ENCODE data around the gene LAMA3.

LAMA3 gene

DNA sequence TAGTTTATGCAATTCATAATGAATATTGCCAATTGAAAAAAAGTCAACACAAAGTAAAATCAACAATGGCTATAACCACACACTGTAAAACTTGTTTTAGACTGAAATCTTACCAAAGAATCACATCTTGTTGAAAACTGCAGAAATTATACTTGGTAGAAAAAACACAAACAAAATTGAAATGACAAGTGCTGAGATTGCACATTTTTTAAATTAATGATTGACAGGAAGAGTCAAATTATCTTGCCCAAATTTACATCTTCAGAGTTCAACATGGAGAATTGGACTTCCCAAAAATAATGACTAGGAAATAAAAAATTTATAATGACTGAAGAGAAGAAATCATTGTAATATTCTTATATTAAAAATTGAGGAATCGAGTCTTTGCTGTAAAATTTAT, 240.7 kb downstream of the LAMA3 start:
- FAIRE-seq = no peak

DNA sequence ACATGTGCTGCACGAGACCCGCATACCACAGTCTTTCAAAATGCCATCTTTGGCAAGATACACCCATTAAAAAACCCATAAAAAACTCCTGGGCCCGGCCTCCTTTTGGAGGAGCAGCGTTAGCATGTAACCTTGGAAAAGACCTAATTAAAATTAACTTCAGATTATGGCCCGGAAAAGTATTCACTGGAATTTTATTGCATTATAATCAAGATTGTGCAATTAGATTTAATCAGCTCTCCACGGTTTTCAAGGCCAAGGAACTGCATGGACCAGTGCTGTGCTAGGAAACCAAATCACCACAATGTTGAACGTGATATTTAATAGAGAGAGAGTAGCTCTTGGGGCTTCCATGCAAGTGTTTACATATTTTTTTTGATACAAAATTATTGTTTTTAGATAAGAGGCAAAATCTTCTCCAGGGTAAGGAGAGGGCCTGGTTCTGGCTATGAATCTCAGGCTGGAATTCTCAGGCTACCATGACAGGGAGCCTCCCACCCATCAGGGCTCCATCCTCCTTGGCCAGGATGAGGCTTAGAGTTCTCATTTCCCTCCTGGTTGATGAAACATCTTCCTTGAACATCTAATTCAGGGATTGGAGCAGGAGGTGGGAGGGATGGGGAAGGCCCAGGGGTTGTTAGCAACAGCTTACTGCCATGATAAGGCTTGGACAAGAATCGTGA, 243.3 kb downstream of the LAMA3 start:
- no peak for DNase-seq (ENCODE audit: insufficient read length, low spot score)
- FAIRE-seq = no peak

More for the DNA sequence above, 240.7 kb downstream of the LAMA3 start:
- DNase-seq (ENCODE audit: insufficient read length, low spot score) = no peak

DNA sequence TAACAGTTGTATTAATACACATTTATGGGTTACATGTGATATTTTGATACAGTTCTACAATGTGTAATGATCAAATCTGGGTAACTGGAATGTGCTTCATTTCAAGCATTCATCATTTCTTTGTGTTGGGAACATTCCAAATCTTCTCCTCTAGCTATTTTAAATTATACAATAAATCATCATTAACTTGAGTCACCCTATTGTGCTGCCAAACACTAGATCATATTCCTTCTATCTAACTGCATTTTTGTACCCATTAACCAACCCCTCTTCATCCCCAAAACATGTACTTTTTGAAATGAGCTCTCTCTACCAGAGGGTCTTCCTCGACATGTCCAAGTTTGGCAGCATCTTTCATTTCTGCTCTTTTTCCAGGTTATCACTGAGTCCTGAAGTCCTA, 244.2 kb downstream of the LAMA3 start:
- FAIRE-seq = no peak
- DNase-seq (ENCODE audit: insufficient read length, low spot score) = no peak

DNA sequence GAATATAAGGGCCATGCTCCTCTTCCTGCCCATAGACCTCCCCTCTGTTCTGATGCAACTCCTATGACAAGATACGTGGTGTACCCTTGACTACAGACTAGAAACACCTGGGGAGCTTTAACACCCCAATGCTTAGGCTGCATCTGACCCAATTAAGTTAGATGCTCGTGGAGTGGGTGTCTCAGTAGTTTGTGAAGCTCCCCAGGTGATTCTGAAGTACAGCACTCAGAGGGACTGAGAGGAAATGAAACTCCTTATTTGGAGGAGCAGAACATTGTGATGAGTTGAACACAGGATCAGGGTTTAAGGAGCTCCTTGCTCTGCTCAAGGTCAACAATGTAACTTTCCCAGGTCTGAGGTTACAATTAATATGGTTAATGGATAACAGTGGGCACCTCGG, 245.0 kb downstream of the LAMA3 start:
- DNase-seq (ENCODE audit: insufficient read length, low spot score) (no peak), FAIRE-seq (peak; percentile 45)

DNA sequence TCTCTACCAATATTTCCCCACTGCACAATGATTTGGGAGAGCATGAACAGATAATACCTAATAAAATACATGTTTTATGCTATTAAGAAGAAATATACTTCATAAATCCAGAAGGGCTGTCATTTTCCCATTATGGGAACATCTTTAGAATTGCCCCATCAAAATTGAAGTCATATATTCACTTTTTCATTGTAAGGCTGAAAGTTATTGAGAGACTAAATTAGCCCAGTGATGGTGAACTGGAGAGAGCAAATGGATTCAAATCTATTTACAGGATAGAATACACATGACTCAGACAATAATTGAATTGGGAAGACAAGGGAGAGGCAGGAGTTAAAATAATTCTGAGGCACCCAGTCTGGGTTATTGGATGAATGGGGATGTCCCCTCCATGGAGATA, 245.6 kb downstream of the LAMA3 start:
- no peak for FAIRE-seq

DNA sequence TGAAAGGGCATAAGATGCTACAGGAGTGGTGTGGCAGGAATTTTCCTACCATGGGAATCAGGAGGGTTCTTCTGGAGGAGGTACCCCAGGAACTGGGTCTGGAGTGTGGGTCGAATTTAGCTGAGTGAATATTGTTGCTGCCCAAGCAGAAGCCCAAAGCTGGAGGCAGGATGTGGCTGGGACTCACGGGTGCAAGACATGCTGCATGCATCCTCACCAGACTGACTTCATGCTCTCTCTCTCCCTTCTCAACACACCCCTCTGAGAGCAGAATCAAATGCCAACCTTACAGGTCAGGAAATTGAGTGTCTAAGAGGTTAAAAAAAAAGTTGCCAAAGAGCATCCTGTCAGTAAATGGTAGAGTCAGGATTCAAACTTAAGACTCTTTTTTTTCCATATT, 246.6 kb downstream of the LAMA3 start:
- DNase-seq (ENCODE audit: insufficient read length, low spot score) (no peak), FAIRE-seq (no peak)

More for the DNA sequence above, 245.6 kb downstream of the LAMA3 start:
- DNase-seq (ENCODE audit: insufficient read length, low spot score) = no peak

DNA sequence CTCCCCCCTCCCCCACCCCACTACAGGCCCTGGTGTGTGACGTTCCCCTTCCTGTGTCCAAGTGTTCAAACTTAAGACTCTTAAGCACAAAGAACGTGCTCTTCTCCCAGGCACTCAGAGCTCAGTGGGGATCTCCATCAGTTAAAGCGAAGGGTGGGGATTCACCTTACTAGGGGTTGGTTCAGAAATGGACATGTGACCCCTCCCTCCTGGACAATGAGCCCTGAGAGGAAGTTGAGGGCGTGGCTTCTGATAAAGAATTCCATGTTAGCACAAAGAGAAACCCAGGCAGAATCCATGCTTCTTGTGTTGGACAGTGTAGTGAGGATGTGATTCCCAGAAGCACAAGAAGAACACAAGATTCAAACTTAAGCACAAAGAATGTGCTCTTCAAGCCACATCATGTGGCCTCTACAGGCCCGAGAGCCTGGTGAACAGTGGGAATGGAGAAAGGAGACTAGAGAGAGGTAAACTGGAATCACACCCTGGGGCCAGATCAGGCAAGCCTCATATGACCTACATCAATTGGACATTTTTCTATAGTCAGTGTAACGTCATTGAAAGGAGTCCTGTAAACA, 247.2 kb downstream of the LAMA3 start:
- no peak for DNase-seq (ENCODE audit: insufficient read length, low spot score)
- FAIRE-seq = no peak

DNA sequence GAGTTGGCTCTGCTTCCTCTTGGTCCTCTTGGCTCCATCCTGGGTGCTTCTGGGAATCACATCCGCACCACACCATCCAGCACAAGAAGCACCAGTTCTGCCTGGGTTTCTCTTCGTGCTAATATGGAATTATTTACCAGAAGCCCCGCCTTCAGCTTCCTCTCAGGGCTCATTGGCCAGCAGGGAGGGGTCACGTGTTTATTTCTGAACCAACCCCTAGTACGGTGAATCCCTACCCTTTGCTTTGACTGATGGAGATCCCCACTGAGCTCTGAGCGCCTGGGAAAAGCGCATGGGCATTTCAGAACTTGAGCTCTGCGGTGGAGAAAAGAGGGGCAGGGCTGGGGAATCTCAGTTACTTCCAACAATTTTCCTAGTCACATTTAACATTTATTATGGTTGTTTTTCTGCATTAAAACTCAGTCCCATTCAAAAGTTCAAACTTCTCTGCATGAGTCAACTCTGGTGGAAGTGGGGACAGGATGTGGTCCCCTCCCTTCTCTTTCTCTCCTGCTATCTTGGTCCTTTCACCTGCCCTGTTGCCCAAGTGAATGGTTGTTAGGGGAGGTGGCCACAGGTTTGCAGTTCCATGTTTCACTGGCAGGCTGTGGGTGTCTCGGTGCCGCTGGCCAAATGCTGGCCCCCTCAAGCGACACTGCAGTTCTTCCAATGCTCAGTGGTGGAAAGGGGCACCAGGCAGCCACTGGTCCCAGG, 248.9 kb downstream of the LAMA3 start:
- FAIRE-seq (no peak), DNase-seq (ENCODE audit: insufficient read length, low spot score) (no peak)

DNA sequence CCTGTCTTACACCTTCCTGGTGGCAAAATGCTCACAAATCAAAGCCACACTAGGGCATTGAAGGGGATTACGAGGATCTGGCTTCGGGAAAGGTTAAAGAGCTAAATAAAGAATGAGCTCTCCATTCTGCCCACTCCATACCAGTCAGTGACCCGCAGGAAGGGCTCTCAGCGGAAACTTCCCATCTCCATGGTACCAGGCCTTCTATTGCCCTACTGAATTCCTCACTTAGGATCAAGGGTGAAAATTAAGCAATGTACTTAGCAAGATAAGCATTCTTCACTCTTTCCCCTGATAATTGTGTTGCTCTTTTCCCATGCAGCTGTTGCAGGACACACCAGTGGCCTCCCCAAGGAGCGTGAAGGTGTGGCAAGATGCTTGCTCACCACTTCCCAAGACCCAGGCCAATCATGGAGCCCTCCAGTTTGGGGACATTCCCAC, 249.7 kb downstream of the LAMA3 start:
- no peak for FAIRE-seq

DNA sequence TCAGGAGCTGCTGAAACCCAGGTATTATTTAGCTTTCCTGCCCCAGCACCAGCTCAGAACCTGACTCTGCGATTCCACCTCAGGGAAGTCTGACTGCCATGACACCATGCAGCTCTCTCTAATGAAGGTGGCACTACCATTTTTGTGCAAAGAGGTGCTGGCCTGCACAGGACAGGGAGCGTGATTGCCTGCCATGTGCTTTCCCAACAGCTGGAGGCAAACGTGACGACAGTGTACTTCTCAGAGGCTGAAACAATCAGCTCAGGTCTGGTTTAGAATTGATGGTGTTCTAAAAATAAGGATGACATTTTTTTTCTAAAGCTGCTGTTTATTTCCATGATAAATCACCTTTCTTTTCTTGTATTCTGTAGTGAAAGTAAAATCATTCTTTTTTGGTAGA, 250.1 kb downstream of the LAMA3 start:
- no peak for FAIRE-seq
- no peak for DNase-seq (ENCODE audit: insufficient read length, low spot score)

More for the DNA sequence above, 249.7 kb downstream of the LAMA3 start:
- DNase-seq (ENCODE audit: insufficient read length, low spot score) = no peak

DNA sequence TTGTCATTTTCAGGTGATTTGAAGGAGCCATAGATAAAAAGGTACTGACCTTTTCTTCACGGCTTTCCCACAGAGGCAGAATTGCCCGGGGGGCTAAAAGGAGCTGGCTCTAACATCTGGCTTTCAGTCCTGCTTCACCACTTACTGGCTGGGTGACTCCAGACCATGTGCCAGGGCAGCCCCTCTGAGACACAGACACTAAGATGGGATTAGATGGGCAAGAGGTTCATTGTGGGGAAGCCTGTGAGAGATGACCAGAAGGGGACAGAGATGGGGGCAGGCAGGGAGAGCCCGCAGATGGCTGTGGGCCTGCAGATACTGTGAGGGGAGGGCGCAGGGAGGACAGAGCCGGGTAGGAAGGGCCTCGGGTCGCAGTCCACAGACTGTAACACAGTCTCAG, 250.6 kb downstream of the LAMA3 start:
- no peak for FAIRE-seq

DNA sequence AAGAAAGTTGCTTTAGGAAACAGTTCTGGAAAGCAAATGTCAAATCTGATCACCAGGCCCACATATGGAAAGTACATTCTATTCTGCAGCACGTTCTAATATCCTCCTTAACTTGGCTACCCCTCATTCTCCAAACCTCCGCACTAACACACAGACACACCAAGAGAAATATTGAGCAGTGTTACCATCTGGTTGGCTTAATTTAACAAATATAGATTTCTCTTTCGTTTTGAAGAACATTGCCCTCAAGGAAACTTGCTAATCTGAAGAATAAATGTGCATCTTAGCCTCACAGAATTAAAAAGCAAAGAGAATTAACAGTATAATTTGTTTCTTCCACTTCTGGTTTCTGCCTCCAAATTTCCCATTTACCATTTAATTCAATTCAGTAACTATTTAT, 252.5 kb downstream of the LAMA3 start:
- no peak for DNase-seq (ENCODE audit: insufficient read length, low spot score)
- FAIRE-seq = no peak

More for the DNA sequence above, 250.6 kb downstream of the LAMA3 start:
- no peak for DNase-seq (ENCODE audit: insufficient read length, low spot score)

DNA sequence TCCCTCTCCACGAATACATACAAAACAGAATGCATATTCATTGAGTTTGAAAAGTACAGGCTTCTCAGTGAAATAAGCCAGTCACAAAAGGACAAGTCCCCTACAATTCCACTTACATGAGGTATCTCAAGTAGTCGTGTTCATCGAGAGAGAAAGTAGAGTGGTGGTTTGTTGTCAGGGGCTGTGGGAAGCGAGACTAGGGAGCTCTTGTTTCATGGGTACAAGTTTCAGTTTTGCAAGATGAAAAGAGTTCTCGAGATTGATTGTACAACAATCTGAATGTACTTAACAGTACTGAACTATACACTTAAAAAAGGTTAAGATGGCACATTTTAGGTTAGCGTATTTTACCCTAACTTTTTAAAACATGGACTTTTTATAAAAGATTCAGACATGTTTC, 253.9 kb downstream of the LAMA3 start:
- DNase-seq (ENCODE audit: insufficient read length, low spot score) (peak; percentile 44), FAIRE-seq (peak; percentile 93)

DNA sequence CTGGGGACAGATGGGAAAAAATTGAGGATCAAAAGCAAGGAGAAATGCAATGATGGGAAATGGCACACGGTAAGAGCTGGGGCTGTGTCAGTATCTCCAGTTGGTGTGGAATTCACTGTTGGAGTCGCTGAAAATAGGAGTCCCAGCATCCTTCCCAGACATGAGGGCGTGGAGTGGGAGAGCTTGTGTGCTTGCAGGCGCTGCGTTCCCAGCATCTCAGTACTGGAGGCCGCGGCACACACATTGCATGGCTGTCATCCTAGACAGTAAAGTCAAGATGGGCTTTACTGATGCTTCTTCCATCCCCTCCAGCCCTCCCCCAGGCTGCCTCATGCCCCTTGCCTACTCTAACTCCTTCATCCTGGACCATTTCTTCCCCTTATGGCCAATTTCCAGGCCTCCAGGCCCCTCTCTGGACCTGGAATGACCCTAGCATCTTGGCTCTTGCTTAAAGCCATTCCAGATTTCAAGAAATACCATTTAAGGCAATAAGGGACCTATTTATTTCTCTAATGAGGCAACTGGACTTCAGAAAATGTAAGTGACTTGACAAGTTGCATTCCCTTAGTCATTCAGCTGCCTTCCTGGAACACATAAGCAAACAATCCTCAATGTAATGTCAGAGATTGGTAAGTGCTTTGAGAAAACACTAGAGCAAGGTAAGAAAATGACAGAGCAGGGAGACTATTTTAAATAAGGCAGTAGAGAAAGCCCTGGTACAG, 254.8 kb downstream of the LAMA3 start:
- DNase-seq (ENCODE audit: insufficient read length, low spot score) = no peak
- FAIRE-seq = no peak

DNA sequence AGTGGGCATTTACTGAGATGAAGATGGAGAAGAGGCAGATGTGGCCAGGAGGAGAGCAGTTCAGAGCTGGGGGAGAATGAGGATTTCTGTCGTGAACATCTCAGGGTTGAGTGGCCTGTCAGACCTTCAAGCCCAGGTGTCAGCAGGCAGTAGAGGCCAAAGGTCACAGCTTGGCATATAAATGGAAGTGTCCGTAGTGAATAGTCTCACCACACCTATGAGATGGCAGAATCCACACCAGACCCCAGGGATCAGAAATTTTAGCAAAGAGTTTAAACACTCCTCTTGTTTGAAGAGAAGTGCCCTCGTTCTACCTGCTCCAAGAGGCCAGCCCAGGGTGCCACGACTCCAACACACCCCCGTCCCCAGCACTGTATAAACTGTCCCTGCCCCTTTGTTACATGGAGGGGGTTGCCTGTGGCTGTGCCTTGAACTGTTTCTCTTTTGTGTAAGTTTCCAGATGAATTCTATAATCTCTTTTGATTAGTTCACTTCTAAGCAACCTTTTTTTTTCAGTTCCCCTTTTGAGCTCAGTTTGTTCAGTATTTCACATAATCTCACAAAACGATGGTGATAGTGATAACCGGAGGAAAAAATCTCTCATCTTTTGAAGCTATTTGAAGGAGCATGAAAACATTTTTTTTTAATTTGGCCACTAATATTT, 256.3 kb downstream of the LAMA3 start:
- DNase-seq (ENCODE audit: insufficient read length, low spot score) = no peak
- peak; percentile 79 for FAIRE-seq

DNA sequence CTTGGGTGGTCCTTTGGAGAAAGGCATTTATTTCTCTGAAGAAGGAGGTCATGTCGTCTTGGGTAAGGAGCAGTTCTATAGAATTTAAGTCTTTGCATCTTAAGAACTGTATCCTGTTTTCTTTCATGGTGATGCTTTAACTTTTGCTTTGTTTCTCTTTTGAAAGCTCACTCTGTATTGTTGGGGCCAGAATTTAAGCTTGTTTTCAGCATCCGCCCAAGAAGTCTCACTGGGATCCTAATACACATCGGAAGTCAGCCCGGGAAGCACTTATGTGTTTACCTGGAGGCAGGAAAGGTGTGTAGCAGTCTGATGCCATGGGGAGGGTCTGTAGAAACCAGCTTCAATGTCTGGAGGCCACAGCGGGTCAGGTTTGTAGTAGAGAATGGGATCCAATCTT, 260.6 kb downstream of the LAMA3 start:
- FAIRE-seq (no peak), DNase-seq (ENCODE audit: insufficient read length, low spot score) (no peak)

DNA sequence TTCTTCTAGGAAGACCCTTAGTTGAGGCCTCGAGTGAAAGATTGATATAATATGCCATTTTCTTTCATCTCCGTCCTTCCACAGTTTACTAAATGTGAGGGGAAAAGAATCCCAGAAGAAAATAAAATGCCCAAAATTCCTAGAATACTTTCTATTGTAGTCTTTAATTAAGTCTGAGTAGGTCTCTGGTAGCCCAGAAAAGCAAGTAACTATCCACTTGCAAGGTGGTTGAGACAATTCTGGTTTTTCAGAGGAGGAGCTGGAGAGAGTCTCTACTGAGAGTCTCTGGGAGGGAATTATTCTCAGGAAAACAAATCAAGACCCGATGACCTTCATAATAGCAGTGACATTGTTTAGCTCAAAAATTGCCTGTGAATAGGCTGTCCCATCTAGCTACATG, 261.4 kb downstream of the LAMA3 start:
- no peak for DNase-seq (ENCODE audit: insufficient read length, low spot score)
- no peak for FAIRE-seq

DNA sequence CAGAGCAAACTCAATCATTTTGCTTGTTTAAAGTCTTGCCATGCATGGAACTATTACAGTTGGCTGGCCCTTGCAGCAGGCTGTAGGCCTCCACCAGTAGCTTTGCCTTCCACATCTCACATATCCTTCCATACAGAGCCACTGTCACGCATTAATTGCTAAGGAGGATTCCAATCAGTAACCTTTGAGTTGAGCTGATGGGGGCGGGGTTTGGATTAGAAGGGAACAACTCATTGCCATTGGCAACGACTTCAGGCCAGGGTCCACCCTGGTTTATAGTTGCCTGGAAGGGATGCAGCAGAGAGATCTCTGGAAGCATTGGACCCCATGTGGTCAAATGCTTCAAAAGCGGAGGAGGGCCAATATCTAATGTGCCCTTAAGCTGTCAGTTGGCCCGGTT, 262.0 kb downstream of the LAMA3 start:
- no peak for FAIRE-seq
- no peak for DNase-seq (ENCODE audit: insufficient read length, low spot score)

DNA sequence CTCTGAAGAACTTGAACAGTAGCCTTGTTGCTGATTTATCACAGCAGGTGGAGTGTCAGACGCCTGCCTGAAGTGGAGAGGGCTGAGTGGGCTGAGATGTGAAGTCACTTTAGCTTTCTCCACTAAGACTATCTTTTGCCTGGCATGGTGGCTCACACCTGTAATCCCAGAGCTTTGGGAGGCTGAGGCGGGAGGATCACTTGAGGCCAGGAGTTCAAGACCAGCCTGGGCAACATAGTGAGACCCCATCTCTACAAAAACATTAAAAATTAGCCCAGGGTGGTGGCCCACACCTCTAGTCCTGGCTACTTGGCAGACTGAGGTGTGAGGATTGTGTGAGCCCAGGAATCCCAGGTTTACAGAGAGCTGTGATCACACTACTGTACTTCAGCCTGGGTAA, 264.7 kb downstream of the LAMA3 start:
- FAIRE-seq = no peak
- DNase-seq (ENCODE audit: insufficient read length, low spot score) = no peak

DNA sequence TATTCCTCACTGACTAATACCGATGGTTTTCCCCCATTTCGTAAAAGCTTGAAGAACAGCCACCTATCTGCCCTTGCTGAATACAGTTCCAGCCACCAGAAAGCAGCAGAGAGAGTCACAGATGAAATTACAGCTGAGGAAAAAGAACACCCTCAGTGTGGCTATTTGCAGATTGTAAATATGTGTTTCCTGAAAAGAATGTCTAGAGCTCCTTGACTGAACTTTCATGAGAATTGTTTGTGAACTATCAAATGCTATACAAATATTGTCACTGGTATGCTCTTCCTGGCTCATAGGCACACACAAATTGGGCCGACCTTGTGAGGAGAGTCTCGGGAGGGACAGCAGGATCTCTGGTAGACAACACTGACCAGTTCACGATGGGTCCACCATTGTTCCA, 267.2 kb downstream of the LAMA3 start:
- FAIRE-seq (no peak), DNase-seq (ENCODE audit: insufficient read length, low spot score) (no peak)

DNA sequence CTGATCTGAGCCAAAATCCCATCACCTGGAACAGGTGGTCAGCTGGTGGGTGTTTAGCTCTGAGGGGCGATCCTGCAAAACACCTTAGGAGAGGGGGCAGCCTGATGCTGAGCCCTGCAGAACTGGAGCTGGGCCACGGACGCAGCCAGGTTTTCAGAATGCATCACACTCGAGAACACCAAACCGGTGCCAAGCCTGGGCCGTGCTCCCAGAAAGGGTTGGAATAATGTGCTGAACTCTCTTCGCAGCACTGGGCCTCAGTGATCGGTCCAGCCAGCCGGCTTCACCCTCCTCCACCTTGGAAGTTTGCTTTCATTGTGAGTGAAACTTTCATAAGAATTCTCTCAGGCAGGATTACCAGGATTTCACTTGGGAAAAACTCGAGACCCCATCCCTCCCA, 268.8 kb downstream of the LAMA3 start:
- FAIRE-seq = no peak

More for the DNA sequence above, 268.8 kb downstream of the LAMA3 start:
- no peak for DNase-seq (ENCODE audit: insufficient read length, low spot score)

Measured in GM19239 (cell line).